ENCODE results near the gene MYL4.

The MYL4 gene

DNA sequence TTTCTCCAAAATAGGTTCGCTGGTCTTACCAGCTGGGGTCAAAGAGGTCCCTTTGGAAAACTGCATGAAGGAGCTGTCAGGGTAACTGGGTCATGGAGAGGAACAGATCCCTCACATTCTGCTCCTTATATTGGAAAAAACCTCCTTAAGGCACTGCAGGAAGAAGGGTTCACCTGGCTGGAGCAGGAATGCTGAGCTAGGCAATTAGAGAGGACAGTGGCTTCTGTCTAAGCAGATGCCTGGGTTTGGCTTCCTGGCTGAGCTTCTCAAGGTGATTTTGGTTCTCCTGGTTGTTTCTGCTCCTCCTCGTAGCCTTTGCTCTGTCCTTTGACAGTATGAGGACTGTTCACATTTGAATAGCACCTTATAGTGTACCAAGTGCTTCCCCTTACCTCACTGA, 64.1 kb downstream of the MYL4 start:
- DNase-seq (ENCODE audit: low spot score) = no peak

All from AG08395 (cell line).